T47D (cell line): ENCODE results near the gene ITPKB.
"Not testable (repeated sequence)": the region's sequence is repeated elsewhere in the genome, so short reads cannot be mapped to it uniquely, and the experiment has no call there.

Experiments used
- DNase-seq, 2 experiments: peaks; one replicate each; pipeline versions ENCODE4 v3.0.0 to v3.0.0-alpha.2; 2011 to 2012; ENCODE audit warnings: low read depth in 1 of 2, low spot score in 1 of 2
- JUND ChIP-seq: IDR thresholded peaks from 2 replicates; pipeline ENCODE4 v1.6.1; 2012; ENCODE audit warnings: low read depth
- in situ Hi-C: cut with HindIII; loops from 2 replicates; pipeline ENCODE4 v1.10.0; 2016; ENCODE audit warnings: low sequenced_read_pairs, low pct_unique_long_range_greater_than_20kb

ITPKB gene

GRCh38 chr1:226607268-226607660 is 131.8 kb downstream of the ITPKB start:
- in situ Hi-C loops, result no loop called here
- TF ChIP-seq JUND, result no peak
- DNase-seq, result no peak

GRCh38 chr1:226606311-226607267 is 132.5 kb downstream of the ITPKB start:
- DNase-seq, result no peak
- no peak for TF ChIP-seq JUND
- in situ Hi-C loops, result no loop called here

DNA sequence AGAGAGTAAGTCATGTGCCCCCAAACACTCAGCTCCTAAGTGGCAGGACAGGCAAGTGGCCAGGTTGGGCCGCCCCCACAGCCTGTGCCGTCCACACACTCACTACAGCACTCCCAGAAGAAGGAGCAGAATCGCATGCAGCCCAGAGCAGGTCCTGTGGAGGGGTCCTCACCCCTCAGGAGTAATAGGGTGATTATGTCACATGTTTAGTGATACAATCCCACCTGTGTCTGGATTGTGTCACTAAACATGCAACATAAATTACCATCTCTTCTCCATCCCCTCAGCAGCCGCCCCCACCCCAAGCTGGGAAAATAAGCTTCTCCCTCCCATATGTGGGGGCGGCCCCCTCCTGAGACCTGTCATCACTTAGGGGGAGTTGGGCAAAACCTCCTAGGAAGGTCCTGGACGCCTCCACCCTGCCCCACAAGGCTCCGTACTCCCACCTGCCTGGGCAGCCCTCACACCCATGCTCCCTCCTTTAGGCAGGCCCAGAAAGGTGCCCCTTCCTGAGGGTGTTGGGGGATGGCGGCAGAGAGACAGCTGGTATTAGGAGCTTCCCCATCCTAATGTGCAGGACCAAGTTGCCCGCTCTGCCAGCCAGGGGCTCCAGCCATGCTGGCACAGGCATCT is 133.6 kb downstream of the ITPKB start:
- DNase-seq, result no peak
- in situ Hi-C loops, result no loop called here
- TF ChIP-seq JUND, result no peak

GRCh38 chr1:226604560-226605317 is 134.3 kb downstream of the ITPKB start:
- TF ChIP-seq JUND, result no peak
- DNase-seq, result peak; percentile 70 to 83
- in situ Hi-C loops, result no loop called here

- DNase-seq, result no peak
- in situ Hi-C loops, result no loop called here
Measured at GRCh38 chr1:226603858-226604559, 135.1 kb downstream of the ITPKB start.

DNA sequence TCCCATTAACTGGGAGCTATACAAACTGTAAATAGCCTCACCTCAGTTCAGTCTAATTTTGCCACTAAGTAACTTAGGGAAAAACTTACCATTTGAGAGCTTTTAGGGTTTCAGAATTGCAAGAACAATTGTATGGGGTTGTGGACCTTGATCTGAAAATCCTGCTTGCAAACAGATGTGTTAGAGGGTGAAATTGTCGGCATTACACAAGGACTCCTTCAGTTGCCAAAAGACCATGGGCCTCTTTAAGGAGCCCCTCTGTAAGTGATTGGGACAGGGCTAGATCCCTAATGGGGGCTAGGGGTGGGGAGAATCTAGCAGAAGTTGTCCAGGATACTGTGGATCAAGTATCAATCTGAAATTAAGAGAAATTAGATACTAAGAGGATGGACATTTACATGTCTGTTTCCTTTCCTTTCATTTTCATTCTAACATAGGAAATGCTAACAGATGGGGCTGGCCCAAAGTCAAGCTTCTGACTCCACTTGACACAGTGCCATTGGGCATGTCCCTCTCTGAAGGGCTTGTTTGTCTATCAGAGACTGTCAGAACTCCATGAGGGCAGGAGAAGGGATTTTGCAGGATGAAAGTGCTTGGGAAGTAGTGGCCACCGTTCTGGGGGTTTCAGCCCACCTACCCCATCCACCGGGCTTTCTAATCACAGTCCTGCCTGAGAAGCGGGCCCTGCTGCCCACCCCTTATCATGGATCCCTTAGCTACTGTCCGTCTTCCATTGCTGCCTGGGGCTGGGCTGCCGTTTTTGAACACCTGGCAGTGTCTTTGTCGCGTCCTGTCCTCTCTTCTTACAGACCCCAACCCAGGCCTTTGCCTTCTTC is 135.8 kb downstream of the ITPKB start:
- TF ChIP-seq JUND, result no peak
- peak in 1 of 2 experiments; percentile 37 for DNase-seq
- in situ Hi-C loops, result no loop called here

More at GRCh38 chr1:226603858-226604559, 135.1 kb downstream of the ITPKB start:
- no peak for TF ChIP-seq JUND

- TF ChIP-seq JUND, result no peak
- DNase-seq, result no peak
- in situ Hi-C loops, result no loop called here
Measured at GRCh38 chr1:226602186-226603021, 136.7 kb downstream of the ITPKB start.

DNA sequence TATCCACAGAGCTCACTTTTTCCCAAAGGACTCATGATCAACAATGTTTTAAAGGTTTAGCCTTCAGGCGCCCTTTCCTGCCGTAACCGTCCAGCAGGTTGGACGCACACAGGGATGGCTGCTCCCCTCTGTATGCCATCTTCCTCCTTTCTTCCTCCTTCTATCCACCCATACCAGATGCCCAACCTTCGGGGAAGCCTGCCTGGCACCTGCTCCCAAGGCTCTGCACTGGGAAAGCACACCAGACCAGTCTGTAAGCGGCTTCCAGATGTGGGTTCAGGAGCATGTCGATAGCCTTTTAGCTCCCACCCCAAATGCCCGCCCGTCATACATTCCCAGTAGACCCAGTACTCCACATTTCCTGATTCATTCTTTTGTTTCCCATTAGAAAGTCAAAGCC is 137.6 kb downstream of the ITPKB start:
- DNase-seq, result no peak
- in situ Hi-C loops, result no loop called here
- TF ChIP-seq JUND, result no peak

DNA sequence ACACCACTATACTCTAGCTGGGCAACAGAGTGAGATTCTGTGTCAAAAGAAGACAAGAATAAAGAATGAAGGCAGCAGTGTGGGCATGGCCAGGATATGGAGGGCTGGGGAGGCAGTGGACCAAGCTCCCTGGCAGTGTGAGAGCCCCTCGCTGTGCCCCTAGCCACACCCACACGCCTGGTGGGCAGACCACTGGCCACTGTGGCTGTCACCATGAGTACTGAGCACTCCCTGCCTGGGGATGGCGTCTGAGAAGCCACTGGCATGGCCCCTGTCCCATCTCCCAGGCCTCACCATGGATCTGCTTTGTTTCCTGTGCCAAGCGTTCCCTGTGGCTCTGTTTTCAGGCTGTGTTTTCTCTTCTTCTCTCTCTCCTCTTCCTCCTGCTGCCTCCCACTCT is 138.8 kb downstream of the ITPKB start:
- no peak for TF ChIP-seq JUND
- in situ Hi-C loops, result no loop called here
- no peak for DNase-seq

DNA sequence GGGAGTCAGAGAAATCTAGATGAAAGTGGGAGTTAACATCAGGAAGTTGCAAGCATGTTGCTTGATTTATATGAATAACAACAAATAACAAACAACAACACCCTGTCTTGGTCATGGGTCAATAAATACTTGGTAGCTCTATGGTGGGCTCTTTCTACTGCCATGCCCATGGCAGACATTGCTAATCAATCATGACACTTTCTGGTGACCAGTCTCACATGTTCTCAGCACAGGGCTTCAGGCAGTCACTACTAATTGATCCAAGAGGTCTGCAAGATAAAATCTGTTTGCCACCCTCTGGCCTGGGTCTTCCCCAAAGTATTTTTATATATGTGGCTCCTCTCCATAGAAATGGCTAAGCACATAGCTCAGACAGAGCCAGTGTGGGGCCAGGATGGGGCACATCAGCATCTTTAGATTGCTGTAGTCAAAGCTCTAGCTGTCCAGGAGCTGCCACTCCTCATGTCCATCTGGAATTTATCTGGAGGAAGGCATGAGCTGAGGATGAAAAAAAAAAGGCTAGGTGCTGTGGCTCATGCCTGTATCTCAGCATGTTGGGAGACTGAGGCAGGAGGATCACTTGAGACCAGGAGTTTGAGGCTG is 139.3 kb downstream of the ITPKB start:
- in situ Hi-C loops, result no loop called here
- DNase-seq, result no peak
- no peak for TF ChIP-seq JUND

DNA sequence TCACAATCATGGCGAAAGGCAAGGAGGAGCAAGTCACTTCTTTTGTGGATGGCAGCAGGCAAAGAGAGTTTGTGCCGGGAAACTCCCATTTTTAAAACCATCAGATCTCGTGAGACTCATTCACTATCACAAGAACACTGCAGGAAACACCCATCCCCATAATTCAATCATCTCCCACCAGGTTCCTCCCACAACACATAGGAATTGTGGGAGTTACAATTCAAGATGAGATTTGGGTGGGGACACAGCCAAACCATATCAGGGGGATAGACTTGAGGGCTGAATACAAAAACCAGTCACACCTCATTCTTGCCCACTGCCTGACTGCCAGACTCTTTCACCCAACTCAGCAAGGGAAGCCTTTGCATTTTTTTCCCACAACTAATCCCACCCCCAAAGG is 140.1 kb downstream of the ITPKB start:
- DNase-seq, in situ Hi-C loops: not testable (repeated sequence)
